ENCODE results near the gene AOC2.

DNA sequence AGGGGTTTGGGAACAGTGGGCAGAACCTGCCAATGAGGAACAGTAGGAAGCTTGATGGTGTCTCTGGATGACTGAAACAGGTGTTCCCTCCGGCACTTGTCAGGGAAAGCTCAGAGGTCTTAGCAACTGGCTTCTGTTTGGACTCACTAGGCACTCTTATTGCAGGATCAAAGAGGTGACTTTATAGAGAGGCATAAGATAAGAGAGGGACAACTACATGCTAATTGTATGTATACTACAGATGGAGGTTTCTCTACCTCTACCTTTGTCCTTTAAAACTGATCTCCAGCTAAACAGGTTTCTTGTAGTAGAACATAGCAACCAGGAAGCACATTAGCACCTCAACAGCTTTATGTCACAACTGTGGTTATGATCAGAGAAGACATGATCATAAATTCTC, 38.1 kb upstream of the AOC2 start:
- TF ChIP-seq, protein P1, sequence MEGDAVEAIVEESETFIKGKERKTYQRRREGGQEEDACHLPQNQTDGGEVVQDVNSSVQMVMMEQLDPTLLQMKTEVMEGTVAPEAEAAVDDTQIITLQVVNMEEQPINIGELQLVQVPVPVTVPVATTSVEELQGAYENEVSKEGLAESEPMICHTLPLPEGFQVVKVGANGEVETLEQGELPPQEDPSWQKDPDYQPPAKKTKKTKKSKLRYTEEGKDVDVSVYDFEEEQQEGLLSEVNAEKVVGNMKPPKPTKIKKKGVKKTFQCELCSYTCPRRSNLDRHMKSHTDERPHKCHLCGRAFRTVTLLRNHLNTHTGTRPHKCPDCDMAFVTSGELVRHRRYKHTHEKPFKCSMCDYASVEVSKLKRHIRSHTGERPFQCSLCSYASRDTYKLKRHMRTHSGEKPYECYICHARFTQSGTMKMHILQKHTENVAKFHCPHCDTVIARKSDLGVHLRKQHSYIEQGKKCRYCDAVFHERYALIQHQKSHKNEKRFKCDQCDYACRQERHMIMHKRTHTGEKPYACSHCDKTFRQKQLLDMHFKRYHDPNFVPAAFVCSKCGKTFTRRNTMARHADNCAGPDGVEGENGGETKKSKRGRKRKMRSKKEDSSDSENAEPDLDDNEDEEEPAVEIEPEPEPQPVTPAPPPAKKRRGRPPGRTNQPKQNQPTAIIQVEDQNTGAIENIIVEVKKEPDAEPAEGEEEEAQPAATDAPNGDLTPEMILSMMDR (IDR thresholded peaks at IDR 0.05; ENCODE audit: low read depth, low read length, missing input control): no peak
- no peak for TF ChIP-seq RAD21 (IDR thresholded peaks at IDR 0.05)
- TF ChIP-seq, protein P2, sequence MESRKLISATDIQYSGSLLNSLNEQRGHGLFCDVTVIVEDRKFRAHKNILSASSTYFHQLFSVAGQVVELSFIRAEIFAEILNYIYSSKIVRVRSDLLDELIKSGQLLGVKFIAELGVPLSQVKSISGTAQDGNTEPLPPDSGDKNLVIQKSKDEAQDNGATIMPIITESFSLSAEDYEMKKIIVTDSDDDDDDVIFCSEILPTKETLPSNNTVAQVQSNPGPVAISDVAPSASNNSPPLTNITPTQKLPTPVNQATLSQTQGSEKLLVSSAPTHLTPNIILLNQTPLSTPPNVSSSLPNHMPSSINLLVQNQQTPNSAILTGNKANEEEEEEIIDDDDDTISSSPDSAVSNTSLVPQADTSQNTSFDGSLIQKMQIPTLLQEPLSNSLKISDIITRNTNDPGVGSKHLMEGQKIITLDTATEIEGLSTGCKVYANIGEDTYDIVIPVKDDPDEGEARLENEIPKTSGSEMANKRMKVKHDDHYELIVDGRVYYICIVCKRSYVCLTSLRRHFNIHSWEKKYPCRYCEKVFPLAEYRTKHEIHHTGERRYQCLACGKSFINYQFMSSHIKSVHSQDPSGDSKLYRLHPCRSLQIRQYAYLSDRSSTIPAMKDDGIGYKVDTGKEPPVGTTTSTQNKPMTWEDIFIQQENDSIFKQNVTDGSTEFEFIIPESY (IDR thresholded peaks at IDR 0.05): no peak
- TF ChIP-seq TAF1 (conservative IDR thresholded peaks at IDR 0.05): no peak
- TF ChIP-seq REST (IDR thresholded peaks at IDR 0.05): no peak

Measured in liver (tissue), 3 donors.